SU-DHL-6 (cell line): ENCODE results near the gene GPR62.

Source experiments
- H2AFZ ChIP-seq: fragments of 200-600 bp; sonication (generic); 2 replicates; pipeline ENCODE4 v1.6.1; 2014; ENCODE audit warnings: low read depth, mild to moderate bottlenecking, moderate library complexity, mixed read lengths, antibody characterized with exemption, low read length; ENCODE audit not compliant: severe bottlenecking
- H3F3A ChIP-seq: fragments of 200-600 bp; shearing (Covaris generic); 2 replicates; pipeline ENCODE4 v1.6.0; 2016; ENCODE audit warnings: antibody characterized with exemption, mild to moderate bottlenecking; ENCODE audit not compliant: insufficient read depth
- H3K27ac ChIP-seq: fragments of 200-600 bp; sonication (generic); 2 replicates; pipeline ENCODE4 v1.5.1; 2016; ENCODE audit warnings: low read depth, mild to moderate bottlenecking, low read length, moderate library complexity, mixed read lengths
- H3K27me3 ChIP-seq: fragments of 200-600 bp; sonication (generic), shearing (Covaris generic); 2 replicates; pipeline ENCODE4 v1.6.0; 2014; ENCODE audit warnings: mild to moderate bottlenecking, low read length
- H3K36me3 ChIP-seq: fragments of 200-600 bp; sonication (generic); 2 replicates; pipeline ENCODE4 v1.6.1; 2014; ENCODE audit warnings: mild to moderate bottlenecking, low read length, mixed read lengths
- H3K4me2 ChIP-seq: fragments of 300-600, 200-600 bp; shearing (Covaris generic), sonication (generic); 2 replicates; pipeline ENCODE4 v1.6.0; 2014; ENCODE audit warnings: low read length, low read depth, mild to moderate bottlenecking; ENCODE audit not compliant: poor library complexity, severe bottlenecking
- H3K4me3 ChIP-seq: fragments of 200-600 bp; sonication (generic); 2 replicates; pipeline ENCODE4 v1.5.1; 2014; ENCODE audit warnings: antibody characterized with exemption, low read length, mild to moderate bottlenecking, mixed read lengths; ENCODE audit not compliant: insufficient read depth, poor library complexity, severe bottlenecking
- H3K79me2 ChIP-seq: fragments of 200-600 bp; sonication (generic); 2 replicates; pipeline ENCODE4 v1.6.1; 2014; ENCODE audit warnings: mild to moderate bottlenecking, low read length, moderate library complexity; ENCODE audit not compliant: insufficient read depth
- H3K9ac ChIP-seq: fragments of 200-600 bp; sonication (generic); 2 replicates; pipeline ENCODE4 v1.7.0; 2014; ENCODE audit warnings: mild to moderate bottlenecking, low read length
- H3K9me2 ChIP-seq: fragments of 200-600 bp; sonication (generic); replicated peaks from 2 replicates; pipeline ENCODE4 v1.6.1; 2014; ENCODE audit warnings: low read length; ENCODE audit not compliant: insufficient read depth
- H3K9me3 ChIP-seq: fragments of 200-600 bp; sonication (generic); 2 replicates; pipeline ENCODE4 v1.6.1; 2014; ENCODE audit warnings: low read length, mixed read lengths; ENCODE audit not compliant: insufficient read depth
- H4K20me1 ChIP-seq: fragments of 200-600 bp; sonication (generic); 2 replicates; pipeline ENCODE4 v1.6.1; 2014; ENCODE audit warnings: low read depth, mild to moderate bottlenecking, antibody characterized with exemption, low read length, moderate library complexity, mixed read lengths
- CTCF ChIP-seq: fragments of 200-600 bp; sonication (generic); IDR thresholded peaks from one replicate; pipeline ENCODE4 v1.5.1; 2017; ENCODE audit warnings: antibody characterized with exemption, mild to moderate bottlenecking, low read length, moderate library complexity; ENCODE audit not compliant: insufficient read depth, poor library complexity, severe bottlenecking
- EZH2phosphoT487 ChIP-seq: fragments of 200-600 bp; sonication (generic), shearing (Covaris generic); conservative IDR thresholded peaks from 2 replicates; pipeline ENCODE4 v1.6.1; 2018; ENCODE audit warnings: mild to moderate bottlenecking, antibody characterized with exemption, low read length, moderate library complexity, mixed read lengths

GPR62 gene

GRCh38 chr3:51944451-51945021 lies 10.6 kb upstream of the GPR62 start:
- H3K27ac ChIP-seq = no peak overlapping the region
- H3K4me2 ChIP-seq = no peak overlapping the region
- no peaks in the 10 kb centered on the region for H3K9me3 ChIP-seq
- no peak overlapping the region for H2AFZ ChIP-seq
- H3K79me2 ChIP-seq = peaks cover 20% of the 10 kb centered on the region
- no peak overlapping the region for H3K9ac ChIP-seq
- no peaks in the 10 kb centered on the region for H3F3A ChIP-seq
- TF ChIP-seq CTCF = no peak
- no peak for TF ChIP-seq EZH2phosphoT487
- H3K9me2 ChIP-seq = no peaks in the 10 kb centered on the region
- H3K27me3 ChIP-seq = no peaks in the 10 kb centered on the region
- no peaks in the 10 kb centered on the region for H4K20me1 ChIP-seq
- H3K36me3 ChIP-seq = no peaks in the 10 kb centered on the region
- no peak overlapping the region for H3K4me3 ChIP-seq

GRCh38 chr3:51945031-51945840 lies 9.9 kb upstream of the GPR62 start:
- H3K9me3 ChIP-seq = no peaks in the 10 kb centered on the region
- no peaks in the 10 kb centered on the region for H3F3A ChIP-seq
- H4K20me1 ChIP-seq = no peaks in the 10 kb centered on the region
- H3K36me3 ChIP-seq = no peaks in the 10 kb centered on the region
- no peak overlapping the region for H3K9ac ChIP-seq
- H3K27me3 ChIP-seq = no peaks in the 10 kb centered on the region
- H3K4me2 ChIP-seq = no peak overlapping the region
- no peak overlapping the region for H2AFZ ChIP-seq
- no peak overlapping the region for H3K27ac ChIP-seq
- TF ChIP-seq EZH2phosphoT487 (no peak), CTCF (no peak)
- no peaks in the 10 kb centered on the region for H3K9me2 ChIP-seq
- peaks cover 13% of the 10 kb centered on the region for H3K79me2 ChIP-seq
- H3K4me3 ChIP-seq = no peak overlapping the region

GRCh38 chr3:51945926-51946705 lies 9.1 kb upstream of the GPR62 start:
- Histone ChIP-seq H3K36me3 (no peaks in the 10 kb centered on the region), H3K79me2 (peaks cover 5% of the 10 kb centered on the region), H2AFZ (no peak overlapping the region), H3K9me2 (no peaks in the 10 kb centered on the region), H3K4me3 (no peak overlapping the region), H3K9me3 (no peaks in the 10 kb centered on the region), H3K27ac (no peak overlapping the region), H3F3A (no peaks in the 10 kb centered on the region), H3K4me2 (no peak overlapping the region), H4K20me1 (no peaks in the 10 kb centered on the region), H3K27me3 (no peaks in the 10 kb centered on the region), H3K9ac (no peak overlapping the region)
- TF ChIP-seq EZH2phosphoT487 (no peak), CTCF (no peak)
